ENCODE data around the gene MTG1. TPM values are rescaled to one million over a fixed set of nuclear protein-coding genes. Genes with fewer than 3 reads are reported as not detected.
A peak's percentile ranks its signal among the peaks of the same experiment; 100 is the strongest.

MTG1 gene
- total and polyA plus RNA-seq, 2 donors (not counting 1 experiment from before 2014, with no cell fraction given): 90.0 to 117 TPM

DNA sequence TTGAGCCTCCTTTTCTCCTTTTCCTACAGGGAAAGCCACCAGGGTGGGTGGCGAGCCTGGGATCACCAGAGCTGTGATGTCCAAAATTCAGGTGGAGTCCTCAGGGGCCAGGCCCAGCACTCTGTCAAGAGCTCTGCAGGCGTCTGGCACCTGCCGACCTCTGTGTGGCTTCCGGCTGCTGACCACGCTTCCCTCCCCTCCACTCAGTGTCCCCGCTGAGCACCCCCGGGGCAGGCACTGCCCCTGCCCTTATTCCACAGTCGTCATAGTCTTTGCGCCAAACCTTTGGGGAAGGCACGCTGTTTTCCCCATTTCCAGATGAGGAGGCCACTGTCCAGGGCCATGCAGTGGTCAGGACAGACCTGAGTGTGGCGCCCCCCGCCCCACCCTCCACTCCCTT, 7.5 kb downstream of the MTG1 start:
- Histone ChIP-seq H4K20me1 (ENCODE audit: control insufficient read depth, insufficient read depth, low read length, poor library complexity, severe bottlenecking) (peaks cover 61% of the 10 kb centered on the region), H3K4me1 (ENCODE audit: control insufficient read depth in 2 of 2, insufficient read depth in 2 of 2, low read length in 2 of 2) (peaks cover 23 to 25% of the 10 kb centered on the region in 2 donors), H3K36me3 (replicated peaks in 1 of 2; ENCODE audit: control extremely low read depth in 1 of 2, control insufficient read depth in 1 of 2, extremely low read depth in 1 of 2, insufficient read depth in 2 of 2, low read length in 1 of 2) (peaks cover 2 to 48% of the 10 kb centered on the region in 2 experiments), H3K4me3 (ENCODE audit: control extremely low read depth in 1 of 5, extremely low read depth in 1 of 5, insufficient read depth in 1 of 5, low read depth in 2 of 5, low read length in 4 of 5) (no peak overlapping the region), H3K4me2 (replicated peaks; ENCODE audit: low read depth, low read length, poor library complexity, severe bottlenecking) (peak overlapping the region; percentile 58), H2AFZ (ENCODE audit: insufficient read depth, low read depth, low read length, poor library complexity, severe bottlenecking) (no peak overlapping the region), H3K27me3 (replicated peaks in 1 of 4; ENCODE audit: control extremely low read depth in 1 of 4, control insufficient read depth in 3 of 4, insufficient read depth in 4 of 4, low read length in 3 of 4) (no peaks in the 10 kb centered on the region), H3K9ac (ENCODE audit: low read length) (no peak overlapping the region), H3K79me2 (ENCODE audit: control insufficient read depth, insufficient read depth, low read length) (peaks cover 18% of the 10 kb centered on the region), H3K27ac (ENCODE audit: low read length in 2 of 2) (peak overlapping the region in 1 of 2 donors; percentile 42), H3K9me3 (ENCODE audit: control extremely low read depth in 1 of 3, control insufficient read depth in 2 of 3, insufficient read depth in 1 of 3, low read length in 2 of 3) (peaks cover 0 to 3% (median 0%) of the 10 kb centered on the region in 3 donors)
- intact Hi-C loops (cut with micrococcal nuclease): loop anchor here (10.0 kb wide), 1 partner anchor 93 kb away; no protein-coding TSS in a partner anchor
- ChIA-PET CTCF (interaction anchor here (1.0 kb wide), 1 partner anchor 72 kb away, joined by 10 read pairs; no protein-coding TSS in a partner anchor), POLR2A (no interaction called here)
- H3K4me1 Mint-ChIP-seq: peaks cover 54% of the 10 kb centered on the region
- H3K27me3 Mint-ChIP-seq: no peaks in the 10 kb centered on the region
- no peak for ATAC-seq (ENCODE audit: low read depth)
- no peak for DNase-seq
- H3K4me3 Mint-ChIP-seq: peak overlapping the region; percentile 53
- WGBS (ENCODE audit: insufficient coverage): 86% methylated on average over 10 of the region's 12 CpGs
- H3K27ac Mint-ChIP-seq: peak overlapping the region; percentile 54
- H3K9me3 Mint-ChIP-seq (ENCODE audit: insufficient read depth): no peaks in the 10 kb centered on the region
- TF ChIP-seq EZH2 (IDR thresholded peaks at IDR 0.05; ENCODE audit: borderline replicate concordance, insufficient read depth, low read depth, low read length, poor library complexity, severe bottlenecking): no peak
- TF ChIP-seq, protein P1, sequence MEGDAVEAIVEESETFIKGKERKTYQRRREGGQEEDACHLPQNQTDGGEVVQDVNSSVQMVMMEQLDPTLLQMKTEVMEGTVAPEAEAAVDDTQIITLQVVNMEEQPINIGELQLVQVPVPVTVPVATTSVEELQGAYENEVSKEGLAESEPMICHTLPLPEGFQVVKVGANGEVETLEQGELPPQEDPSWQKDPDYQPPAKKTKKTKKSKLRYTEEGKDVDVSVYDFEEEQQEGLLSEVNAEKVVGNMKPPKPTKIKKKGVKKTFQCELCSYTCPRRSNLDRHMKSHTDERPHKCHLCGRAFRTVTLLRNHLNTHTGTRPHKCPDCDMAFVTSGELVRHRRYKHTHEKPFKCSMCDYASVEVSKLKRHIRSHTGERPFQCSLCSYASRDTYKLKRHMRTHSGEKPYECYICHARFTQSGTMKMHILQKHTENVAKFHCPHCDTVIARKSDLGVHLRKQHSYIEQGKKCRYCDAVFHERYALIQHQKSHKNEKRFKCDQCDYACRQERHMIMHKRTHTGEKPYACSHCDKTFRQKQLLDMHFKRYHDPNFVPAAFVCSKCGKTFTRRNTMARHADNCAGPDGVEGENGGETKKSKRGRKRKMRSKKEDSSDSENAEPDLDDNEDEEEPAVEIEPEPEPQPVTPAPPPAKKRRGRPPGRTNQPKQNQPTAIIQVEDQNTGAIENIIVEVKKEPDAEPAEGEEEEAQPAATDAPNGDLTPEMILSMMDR (IDR thresholded peaks at IDR 0.05): no peak

DNA sequence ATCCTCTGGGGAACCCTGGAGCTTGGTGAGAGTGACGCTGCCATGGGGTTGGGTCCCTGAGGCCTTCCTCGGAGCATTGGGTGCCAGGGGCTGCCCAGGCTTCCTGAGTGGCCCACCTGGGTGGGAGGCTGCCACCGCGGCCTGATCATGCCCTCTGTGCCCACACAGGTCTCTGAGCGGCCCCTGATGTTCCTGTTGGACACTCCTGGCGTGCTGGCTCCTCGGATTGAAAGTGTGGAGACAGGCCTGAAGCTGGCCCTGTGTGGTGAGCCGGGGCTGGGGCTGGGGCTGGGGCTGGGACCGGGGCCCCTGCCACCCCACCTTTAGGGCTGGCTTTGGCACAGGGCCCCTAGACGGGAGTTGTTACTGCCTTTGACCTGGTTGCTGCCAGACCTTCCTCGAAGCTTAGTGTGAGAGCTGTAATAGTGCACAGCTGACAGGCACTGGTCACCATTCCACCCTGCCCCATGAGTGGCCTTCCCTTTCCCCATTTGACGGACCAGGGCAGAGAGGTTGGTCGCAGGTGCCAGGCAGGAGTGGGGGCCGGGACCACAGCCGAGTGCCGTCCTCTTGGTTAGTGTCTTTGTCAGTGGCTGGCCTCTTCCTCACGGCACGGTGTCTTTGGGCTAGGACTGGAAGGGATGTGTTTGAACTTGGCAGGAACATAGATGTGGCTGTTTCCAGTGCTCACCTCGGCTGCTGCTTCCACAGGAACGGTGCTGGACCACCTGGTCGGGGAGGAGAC, 8.2 kb downstream of the MTG1 start:
- Histone ChIP-seq H2AFZ (ENCODE audit: insufficient read depth, low read depth, low read length, poor library complexity, severe bottlenecking) (no peak overlapping the region), H3K4me3 (ENCODE audit: control extremely low read depth in 1 of 5, extremely low read depth in 1 of 5, insufficient read depth in 1 of 5, low read depth in 2 of 5, low read length in 4 of 5) (no peak overlapping the region), H4K20me1 (ENCODE audit: control insufficient read depth, insufficient read depth, low read length, poor library complexity, severe bottlenecking) (peaks cover 61% of the 10 kb centered on the region), H3K4me2 (replicated peaks; ENCODE audit: low read depth, low read length, poor library complexity, severe bottlenecking) (no peak overlapping the region), H3K9me3 (ENCODE audit: control extremely low read depth in 1 of 3, control insufficient read depth in 2 of 3, insufficient read depth in 1 of 3, low read length in 2 of 3) (peaks cover 0 to 3% (median 0%) of the 10 kb centered on the region in 3 donors), H3K36me3 (replicated peaks in 1 of 2; ENCODE audit: control extremely low read depth in 1 of 2, control insufficient read depth in 1 of 2, extremely low read depth in 1 of 2, insufficient read depth in 2 of 2, low read length in 1 of 2) (peaks cover 3 to 48% of the 10 kb centered on the region in 2 experiments), H3K9ac (ENCODE audit: low read length) (no peak overlapping the region), H3K27me3 (replicated peaks in 1 of 4; ENCODE audit: control extremely low read depth in 1 of 4, control insufficient read depth in 3 of 4, insufficient read depth in 4 of 4, low read length in 3 of 4) (no peaks in the 10 kb centered on the region), H3K4me1 (ENCODE audit: control insufficient read depth in 2 of 2, insufficient read depth in 2 of 2, low read length in 2 of 2) (peaks cover 23 to 25% of the 10 kb centered on the region in 2 donors), H3K79me2 (ENCODE audit: control insufficient read depth, insufficient read depth, low read length) (peaks cover 18% of the 10 kb centered on the region), H3K27ac (ENCODE audit: low read length in 2 of 2) (no peak overlapping the region)
- DNase-seq (no peak), ATAC-seq (ENCODE audit: low read depth) (no peak)
- H3K9me3 Mint-ChIP-seq (ENCODE audit: insufficient read depth): no peaks in the 10 kb centered on the region
- CTCF ChIA-PET: no interaction called here
- POLR2A ChIA-PET: interaction anchor here (0.5 kb wide), 1 partner anchor 145 kb away, joined by 3 read pairs; no protein-coding TSS in a partner anchor
- 99% methylated on average over 15 of the region's 21 CpGs for WGBS (ENCODE audit: insufficient coverage)
- H3K4me3 Mint-ChIP-seq: no peak overlapping the region
- H3K27me3 Mint-ChIP-seq: no peaks in the 10 kb centered on the region
- H3K4me1 Mint-ChIP-seq: peaks cover 55% of the 10 kb centered on the region
- intact Hi-C loops (cut with micrococcal nuclease): loop anchor here (10.0 kb wide), 1 partner anchor 93 kb away; no protein-coding TSS in a partner anchor
- no peak for TF ChIP-seq EZH2 (IDR thresholded peaks at IDR 0.05; ENCODE audit: borderline replicate concordance, insufficient read depth, low read depth, low read length, poor library complexity, severe bottlenecking)
- TF ChIP-seq, protein P1 (IDR thresholded peaks at IDR 0.05): no peak
- peak overlapping the region; percentile 65 for H3K27ac Mint-ChIP-seq

Data from B cell (primary cell).